HCT116 (cell line): Measurements from ENCODE around the gene ZNF33A.

Experiments
- EZH2 ChIP-seq: fragments of 200-600 bp; sonication (generic); IDR thresholded peaks from 2 replicates; pipeline ENCODE4 v1.6.1; 2017; ENCODE audit warnings: antibody characterized with exemption, mixed run types
- EZH2phosphoT487 ChIP-seq: fragments of 200-600 bp; IDR thresholded peaks from 2 replicates; pipeline ENCODE4 v1.6.1; 2018; ENCODE audit warnings: antibody characterized with exemption, borderline replicate concordance
- FOSL1 ChIP-seq: IDR thresholded peaks from 2 replicates; pipeline ENCODE4 v1.6.1; 2012; ENCODE audit warnings: low read depth
- JUND ChIP-seq: IDR thresholded peaks from 2 replicates; pipeline ENCODE4 v1.6.1; 2012
- POLR2A ChIP-seq: IDR thresholded peaks from 2 replicates; pipeline ENCODE4 v1.7.0; 2011; ENCODE audit warnings: borderline replicate concordance; ENCODE audit not compliant: insufficient read depth, insufficient read length; ENCODE audit errors: extremely low read depth
- POLR2AphosphoS5 ChIP-seq: IDR thresholded peaks from 2 replicates; pipeline ENCODE4 v1.6.1; 2011; ENCODE audit warnings: mild to moderate bottlenecking, low read depth, low read length, moderate library complexity
- TCF7L2 ChIP-seq: IDR thresholded peaks from 2 replicates; pipeline ENCODE4 v1.7.0; 2011; ENCODE audit warnings: borderline replicate concordance, inconsistent platforms; ENCODE audit not compliant: insufficient read depth, insufficient read length; ENCODE audit errors: extremely low read depth
- YY1 ChIP-seq: IDR thresholded peaks from 2 replicates; pipeline ENCODE4 v1.6.1; 2011; ENCODE audit warnings: low read length, low read depth, moderate library complexity, mild to moderate bottlenecking; ENCODE audit not compliant: insufficient replicate concordance; ENCODE audit errors: extremely low read depth
- ZNF274 ChIP-seq: fragments of 200-500 bp; sonication (Bioruptor generic); IDR thresholded peaks from 2 replicates; pipeline ENCODE4 v1.6.1; 2014; ENCODE audit warnings: mild to moderate bottlenecking, low read depth, low read length, inconsistent platforms
- TF ChIP-seq, protein P1 (sequence below), 3 experiments: fragments of 200-600 bp in 1 of 3; sonication (generic) in 1 of 3; IDR thresholded peaks in 2 of 3; conservative IDR thresholded peaks in 1 of 3; 2 replicates each; pipeline ENCODE4 v1.5.1; 2012 to 2017; ENCODE audit warnings: low read depth in 2 of 3, low read length in 2 of 3, antibody characterized with exemption in 1 of 3, borderline replicate concordance in 1 of 3, control low read depth in 1 of 3, mild to moderate bottlenecking in 1 of 3, mixed read lengths in 1 of 3, mixed run types in 1 of 3, moderate library complexity in 1 of 3; ENCODE audit not compliant: insufficient read depth in 1 of 3
- TF ChIP-seq, protein P2 (sequence below): IDR thresholded peaks from 2 replicates; pipeline ENCODE4 v1.6.1; 2011; ENCODE audit warnings: mild to moderate bottlenecking, low read length, moderate library complexity; ENCODE audit not compliant: insufficient replicate concordance; ENCODE audit errors: extremely low read depth

DNA sequence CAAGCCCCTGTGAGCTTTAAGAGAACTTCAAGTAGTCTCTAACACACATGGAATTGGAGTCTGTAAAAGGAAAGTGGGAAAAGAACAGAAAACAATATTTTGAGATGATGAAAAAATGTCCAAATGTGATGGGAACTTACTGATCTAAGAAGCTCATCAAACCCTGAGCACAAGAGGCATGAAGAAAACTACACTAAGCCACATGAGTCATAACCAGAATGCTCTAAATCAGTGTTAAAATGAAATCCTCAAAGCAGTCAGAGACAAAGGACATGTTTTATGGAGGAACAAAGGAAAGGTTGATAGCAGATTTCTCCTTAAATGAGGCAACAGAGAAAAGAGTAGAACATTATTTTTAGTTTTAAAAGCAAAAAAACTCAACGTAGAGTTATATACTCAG lies 37.2 kb downstream of the ZNF33A start:
- TF ChIP-seq, protein P1, sequence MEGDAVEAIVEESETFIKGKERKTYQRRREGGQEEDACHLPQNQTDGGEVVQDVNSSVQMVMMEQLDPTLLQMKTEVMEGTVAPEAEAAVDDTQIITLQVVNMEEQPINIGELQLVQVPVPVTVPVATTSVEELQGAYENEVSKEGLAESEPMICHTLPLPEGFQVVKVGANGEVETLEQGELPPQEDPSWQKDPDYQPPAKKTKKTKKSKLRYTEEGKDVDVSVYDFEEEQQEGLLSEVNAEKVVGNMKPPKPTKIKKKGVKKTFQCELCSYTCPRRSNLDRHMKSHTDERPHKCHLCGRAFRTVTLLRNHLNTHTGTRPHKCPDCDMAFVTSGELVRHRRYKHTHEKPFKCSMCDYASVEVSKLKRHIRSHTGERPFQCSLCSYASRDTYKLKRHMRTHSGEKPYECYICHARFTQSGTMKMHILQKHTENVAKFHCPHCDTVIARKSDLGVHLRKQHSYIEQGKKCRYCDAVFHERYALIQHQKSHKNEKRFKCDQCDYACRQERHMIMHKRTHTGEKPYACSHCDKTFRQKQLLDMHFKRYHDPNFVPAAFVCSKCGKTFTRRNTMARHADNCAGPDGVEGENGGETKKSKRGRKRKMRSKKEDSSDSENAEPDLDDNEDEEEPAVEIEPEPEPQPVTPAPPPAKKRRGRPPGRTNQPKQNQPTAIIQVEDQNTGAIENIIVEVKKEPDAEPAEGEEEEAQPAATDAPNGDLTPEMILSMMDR (IDR thresholded peaks at IDR 0.05 in 2 of 3, conservative IDR thresholded peaks at IDR 0.05 in 1 of 3; ENCODE audit: borderline replicate concordance in 1 of 3, insufficient read depth in 1 of 3, low read depth in 2 of 3, low read length in 2 of 3) = no peak
- TF ChIP-seq EZH2 = no peak
- TF ChIP-seq YY1 = no peak
- TF ChIP-seq FOSL1 = no peak
- TF ChIP-seq TCF7L2 = no peak
- TF ChIP-seq POLR2AphosphoS5 = no peak
- TF ChIP-seq ZNF274 = no peak
- TF ChIP-seq POLR2A = no peak
- no peak for TF ChIP-seq JUND
- TF ChIP-seq EZH2phosphoT487 = no peak
- TF ChIP-seq, protein P2, sequence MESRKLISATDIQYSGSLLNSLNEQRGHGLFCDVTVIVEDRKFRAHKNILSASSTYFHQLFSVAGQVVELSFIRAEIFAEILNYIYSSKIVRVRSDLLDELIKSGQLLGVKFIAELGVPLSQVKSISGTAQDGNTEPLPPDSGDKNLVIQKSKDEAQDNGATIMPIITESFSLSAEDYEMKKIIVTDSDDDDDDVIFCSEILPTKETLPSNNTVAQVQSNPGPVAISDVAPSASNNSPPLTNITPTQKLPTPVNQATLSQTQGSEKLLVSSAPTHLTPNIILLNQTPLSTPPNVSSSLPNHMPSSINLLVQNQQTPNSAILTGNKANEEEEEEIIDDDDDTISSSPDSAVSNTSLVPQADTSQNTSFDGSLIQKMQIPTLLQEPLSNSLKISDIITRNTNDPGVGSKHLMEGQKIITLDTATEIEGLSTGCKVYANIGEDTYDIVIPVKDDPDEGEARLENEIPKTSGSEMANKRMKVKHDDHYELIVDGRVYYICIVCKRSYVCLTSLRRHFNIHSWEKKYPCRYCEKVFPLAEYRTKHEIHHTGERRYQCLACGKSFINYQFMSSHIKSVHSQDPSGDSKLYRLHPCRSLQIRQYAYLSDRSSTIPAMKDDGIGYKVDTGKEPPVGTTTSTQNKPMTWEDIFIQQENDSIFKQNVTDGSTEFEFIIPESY = no peak
